NCI-H460 (cell line): ENCODE data around the gene INTS15. TPM values are rescaled to one million over a fixed set of nuclear protein-coding genes. Genes with fewer than 3 reads are reported as not detected.
A peak's percentile ranks its signal among the peaks of the same experiment; 100 is the strongest.
"Not testable (repeated sequence)": the region's sequence is repeated elsewhere in the genome, so short reads cannot be mapped to it uniquely, and the experiment has no call there.

Experiments used
- DNase-seq: peaks from one replicate; pipeline ENCODE4 v3.0.0-alpha.2; 2016; ENCODE audit warnings: low read depth; ENCODE audit errors: extremely low read depth
- total RNA-seq: library from RNA; depleted of rRNA; stranded (reverse); fragments of >200 nt; shearing (Covaris generic); gene quantifications from 2 replicates; pipeline ENCODE4 v1.2.3, GENCODE V29; 2014

INTS15 gene
- total RNA-seq, 1 experiment from 2014 or later: 25.2 TPM

DNA sequence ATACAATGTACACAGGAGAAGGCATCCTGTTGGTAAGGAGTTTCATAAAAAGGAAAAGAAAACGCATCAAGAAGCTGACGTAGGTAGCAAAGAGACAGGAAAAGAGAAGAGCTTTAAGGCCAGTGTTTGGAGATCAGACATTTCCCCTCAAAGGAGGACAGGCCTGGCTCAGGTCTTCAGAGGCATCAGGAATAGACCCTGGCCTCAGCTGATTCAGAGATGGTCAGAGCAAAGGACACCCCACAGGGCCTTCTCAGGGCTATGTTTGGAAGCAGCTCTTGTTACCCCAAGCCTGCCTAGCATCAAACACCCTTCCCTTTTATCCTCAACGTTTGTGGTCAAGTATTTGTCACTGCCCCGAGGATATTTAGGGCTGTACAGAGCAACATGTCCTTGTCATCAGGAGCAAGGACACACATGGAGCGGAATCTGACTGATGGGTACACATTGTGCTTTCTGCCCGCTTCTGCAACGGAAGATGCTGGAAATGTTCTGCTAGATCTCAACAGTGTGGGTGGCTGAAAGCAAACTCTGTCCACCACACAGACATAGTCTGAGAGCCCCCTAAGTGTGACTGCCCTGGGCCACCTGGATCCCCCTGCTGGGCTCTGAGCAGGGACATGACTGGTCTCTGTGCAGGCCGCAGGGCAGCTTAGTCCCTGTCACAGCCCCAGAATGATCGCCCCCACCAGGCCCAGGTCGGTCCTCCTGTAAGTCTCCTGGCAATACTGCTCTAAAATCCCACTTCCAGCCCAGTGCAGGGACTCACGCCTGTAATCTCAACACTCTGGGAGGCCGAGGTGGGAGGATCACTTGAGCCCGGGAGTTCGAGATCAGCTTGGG is 13.6 kb upstream of the INTS15 start:
- no peak for DNase-seq

DNA sequence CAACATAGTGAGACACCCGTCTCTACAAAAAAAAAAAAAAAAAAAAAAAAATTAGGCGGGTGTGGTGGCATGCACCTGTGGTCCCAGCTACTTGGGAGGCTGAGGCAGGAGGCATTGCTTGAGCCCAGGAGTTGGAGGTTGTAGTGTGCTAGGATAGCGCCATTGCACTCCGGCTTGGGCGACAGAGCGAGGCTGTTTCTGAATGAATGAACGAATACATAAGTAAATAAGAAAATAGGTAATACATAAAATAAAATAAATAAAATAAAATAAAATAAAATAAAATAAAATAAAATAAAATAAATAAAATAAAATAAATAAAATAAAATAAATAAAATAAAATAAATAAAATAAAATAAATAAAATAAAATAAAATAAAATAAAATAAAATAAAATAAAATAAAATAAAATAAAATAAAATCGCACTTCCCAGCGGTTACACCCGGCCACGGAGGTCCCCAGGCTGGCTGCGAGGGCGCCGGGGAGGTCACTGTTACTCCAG is 12.9 kb upstream of the INTS15 start:
- DNase-seq: not testable (repeated sequence)

DNA sequence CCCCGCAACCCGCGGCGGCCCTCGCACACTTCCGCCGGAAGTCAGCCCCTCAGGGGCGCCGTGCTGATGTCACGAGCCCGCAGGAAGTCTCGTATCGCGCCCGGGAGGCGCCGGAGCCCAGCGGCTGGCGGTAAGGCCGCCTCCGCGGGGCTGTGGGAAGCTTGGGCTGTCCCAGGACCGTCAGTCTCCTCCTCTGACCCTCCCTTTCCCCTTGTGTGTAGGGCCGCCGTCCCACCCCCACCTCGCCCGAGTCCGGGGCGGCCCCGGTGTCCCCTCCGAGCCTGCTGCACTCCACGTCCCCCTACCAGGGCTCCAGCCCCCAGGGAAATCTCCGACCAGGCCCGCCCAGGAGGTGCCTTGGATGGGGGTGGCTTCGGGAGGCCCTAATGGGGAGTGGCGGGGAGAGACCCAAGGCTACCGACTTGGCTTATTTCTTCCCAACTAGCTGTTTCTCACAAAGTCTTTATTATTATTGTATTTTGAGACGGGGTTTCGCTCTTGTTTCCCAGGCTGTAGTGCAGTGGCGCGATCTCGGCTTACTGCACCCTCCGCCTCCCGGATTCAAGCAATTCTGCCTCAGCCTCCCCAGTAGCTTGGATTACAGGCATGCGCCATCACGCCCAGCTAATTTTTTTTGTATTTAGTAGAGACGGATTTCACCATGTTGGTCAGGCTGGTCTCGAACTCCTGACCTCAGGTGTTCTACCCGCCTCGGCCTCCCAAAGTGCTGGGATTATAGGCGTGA is 12.3 kb upstream of the INTS15 start, which contains the start of gene ZDHHC4:
Gene ZDHHC4, plus strand, starts transcription at position 86 of the 745 bp plus-strand sequence. CDS start 3,108 bp downstream, outside the sequence.
- DNase-seq: peak; percentile 82

DNA sequence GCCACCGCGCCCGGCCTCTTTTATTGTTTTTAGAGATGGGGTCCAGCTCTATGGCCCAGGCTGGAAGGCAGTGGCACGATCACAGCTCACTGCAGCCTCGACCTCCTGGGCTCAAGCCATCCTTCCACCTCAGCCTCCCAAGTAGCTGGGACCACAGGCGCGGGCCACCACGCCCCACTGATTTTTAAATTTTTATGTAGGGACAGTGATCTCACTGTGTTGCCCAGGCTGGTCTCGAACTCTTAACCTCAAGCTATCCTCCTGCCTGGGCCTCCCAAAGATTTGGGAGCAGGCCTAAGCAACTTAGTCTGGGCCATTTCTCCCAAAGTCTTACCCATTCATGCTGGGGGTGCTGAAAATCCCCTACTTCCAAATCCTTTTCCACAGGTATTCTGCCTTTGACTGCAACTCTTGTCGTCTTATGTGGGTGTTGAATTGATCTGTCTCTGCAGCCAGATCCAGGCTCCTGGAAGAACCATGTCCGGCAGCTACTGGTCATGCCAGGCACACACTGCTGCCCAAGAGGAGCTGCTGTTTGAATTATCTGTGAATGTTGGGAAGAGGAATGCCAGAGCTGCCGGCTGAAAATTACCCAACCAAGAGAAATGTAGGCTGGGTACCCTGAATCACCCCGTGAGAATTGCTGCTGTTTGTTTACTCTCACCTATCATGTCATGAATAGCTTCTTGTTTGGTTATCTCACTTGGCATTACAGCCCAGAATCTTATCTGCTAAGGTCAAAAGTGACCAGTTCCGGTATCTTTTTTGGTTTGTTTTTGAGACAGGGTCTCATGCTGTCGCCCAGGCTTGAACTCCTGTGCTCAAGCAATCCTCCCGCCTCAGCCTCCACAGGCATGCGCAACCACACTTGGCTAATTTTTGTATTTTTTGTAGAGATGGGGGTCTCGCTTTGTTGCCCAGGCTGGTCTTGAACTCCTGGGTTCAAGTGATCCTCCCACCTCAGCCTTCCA is 11.4 kb upstream of the INTS15 start:
- peak; percentile 41 for DNase-seq

DNA sequence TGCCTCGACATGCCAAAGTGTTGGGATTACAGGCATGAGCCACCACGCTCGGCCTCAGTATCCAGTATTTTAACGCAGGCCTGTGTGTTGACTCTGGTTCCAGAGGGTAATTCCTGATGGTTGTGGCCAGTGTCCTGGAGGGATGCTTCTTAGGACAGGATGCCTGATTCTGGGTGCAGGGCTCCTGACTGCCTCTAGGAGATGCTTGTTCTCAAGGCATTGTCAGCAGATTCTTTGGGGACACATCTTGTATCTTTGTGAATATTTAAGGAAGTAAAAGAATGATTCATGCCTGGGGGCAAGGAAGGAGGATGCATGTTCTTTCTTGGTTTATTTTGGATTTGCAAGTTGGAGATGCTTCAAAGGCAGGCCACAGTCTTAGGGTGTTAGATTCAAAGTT is 10.4 kb upstream of the INTS15 start:
- no peak for DNase-seq

DNA sequence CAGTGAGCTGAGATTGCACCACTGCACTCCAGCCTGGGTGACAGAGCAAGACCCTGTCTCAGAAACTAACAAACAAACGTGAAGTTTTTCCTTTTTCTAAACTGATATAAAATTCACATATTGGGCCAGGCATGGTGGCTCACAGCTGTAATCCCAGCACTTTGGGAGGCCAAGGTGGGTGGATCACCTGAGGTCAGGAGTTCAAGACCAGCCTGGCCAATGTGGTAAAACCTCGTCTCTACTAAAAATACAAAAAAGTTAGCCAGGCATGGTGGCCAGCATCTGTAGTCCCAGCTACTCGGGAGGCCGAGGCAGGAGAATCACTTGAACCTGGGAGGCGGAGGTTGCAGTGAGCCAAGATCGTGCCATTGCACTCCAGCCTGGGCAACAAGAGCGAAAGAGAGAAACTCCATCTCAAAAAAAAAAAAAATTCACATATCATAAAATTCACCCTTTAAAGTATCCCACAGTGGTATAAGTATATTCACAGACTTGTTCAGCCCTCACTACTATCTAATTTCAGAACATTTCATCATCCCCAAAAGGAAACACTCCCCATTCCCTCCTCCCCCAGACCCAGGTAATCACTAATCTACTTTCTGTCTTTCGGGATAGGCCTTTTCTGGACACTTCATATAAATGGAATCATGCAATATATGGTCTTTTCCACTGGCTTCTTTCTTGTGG is 3.9 kb upstream of the INTS15 start:
- DNase-seq: not testable (repeated sequence)

DNA sequence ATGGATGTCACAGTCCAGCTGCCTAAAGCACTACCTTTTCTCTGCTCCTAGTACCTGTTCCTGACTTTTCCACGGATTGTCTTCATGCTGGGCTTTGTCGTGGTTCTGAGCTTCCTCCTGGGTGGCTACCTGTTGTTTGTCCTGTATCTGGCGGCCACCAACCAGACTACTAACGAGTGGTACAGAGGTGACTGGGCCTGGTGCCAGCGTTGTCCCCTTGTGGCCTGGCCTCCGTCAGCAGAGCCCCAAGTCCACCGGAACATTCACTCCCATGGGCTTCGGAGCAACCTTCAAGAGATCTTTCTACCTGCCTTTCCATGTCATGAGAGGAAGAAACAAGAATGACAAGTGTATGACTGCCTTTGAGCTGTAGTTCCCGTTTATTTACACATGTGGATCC is 1.3 kb upstream of the INTS15 start:
- DNase-seq: no peak

DNA sequence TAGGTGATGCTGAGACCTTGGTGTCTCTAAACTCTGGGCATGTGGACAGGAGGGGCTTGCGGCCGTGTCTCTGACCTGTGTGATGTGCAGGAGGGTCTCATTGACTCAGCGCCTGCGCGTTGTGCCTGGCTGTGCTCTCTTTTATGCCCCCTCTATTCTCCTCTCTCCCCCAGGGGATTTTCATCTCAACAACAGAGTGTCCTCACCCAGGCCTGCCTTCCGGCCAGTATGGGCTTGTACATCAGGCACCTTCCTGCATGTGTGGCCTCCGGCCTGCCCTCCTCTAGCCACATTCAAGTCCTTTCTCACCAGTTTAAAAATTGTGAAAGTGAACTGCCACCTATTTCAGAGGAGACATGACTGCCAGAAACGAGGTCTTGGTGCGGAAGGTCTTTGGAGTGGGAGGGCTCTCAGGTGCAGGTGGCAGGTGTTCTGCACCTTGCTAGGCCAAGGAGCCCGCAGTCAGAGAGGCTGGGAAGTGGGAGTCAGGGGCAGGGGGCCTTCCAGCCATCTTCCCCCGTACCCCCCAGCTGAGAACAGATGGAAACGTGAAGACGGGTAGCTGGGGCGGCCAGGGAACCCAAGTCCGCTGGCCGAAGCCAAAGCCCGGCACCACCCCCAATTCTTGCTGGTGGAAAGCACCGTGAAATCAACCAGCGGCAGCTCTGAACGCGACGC is 531 bp upstream of the INTS15 start:
- no peak for DNase-seq

DNA sequence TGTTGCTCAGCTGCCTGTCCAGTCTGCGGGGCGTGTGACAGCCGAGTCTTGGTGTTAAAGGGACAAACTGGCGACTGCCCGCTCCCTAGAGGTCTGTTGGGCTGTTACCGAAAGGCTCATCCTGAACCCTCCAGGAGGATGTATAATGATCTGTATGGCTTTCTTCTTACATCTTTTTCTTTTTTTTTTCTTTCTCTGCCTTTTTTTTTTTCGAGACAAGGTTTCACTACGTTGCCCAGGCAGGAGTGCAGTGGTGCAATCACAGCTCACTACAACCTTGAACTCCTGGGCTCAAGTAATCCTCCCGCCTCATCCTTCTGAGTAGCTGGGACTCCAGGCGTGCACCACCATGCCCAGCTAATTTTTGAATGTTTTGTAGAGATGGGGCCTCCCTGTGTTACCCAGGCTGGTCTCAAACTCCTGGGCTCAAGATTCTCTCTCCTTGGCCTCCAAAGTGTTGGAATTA is 857 bp downstream of the INTS15 start:
- DNase-seq: no peak

DNA sequence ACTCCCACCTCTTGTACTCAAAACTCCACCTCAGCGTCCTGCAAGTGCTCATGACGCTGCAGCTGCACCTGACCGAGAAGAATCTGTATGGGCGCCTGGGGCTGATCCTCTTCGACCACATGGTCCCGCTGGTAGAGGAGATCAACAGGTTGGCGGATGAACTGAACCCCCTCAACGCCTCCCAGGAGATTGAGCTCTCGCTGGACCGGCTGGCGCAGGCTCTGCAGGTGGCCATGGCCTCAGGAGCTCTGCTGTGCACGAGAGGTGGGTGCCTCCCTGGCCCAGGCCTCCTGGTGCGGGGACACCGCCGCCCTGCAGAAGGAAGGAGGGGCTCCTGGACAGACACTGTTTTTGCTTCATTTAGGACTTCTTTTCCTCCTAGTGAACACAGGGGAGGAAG is 10.3 kb downstream of the INTS15 start:
- no peak for DNase-seq

DNA sequence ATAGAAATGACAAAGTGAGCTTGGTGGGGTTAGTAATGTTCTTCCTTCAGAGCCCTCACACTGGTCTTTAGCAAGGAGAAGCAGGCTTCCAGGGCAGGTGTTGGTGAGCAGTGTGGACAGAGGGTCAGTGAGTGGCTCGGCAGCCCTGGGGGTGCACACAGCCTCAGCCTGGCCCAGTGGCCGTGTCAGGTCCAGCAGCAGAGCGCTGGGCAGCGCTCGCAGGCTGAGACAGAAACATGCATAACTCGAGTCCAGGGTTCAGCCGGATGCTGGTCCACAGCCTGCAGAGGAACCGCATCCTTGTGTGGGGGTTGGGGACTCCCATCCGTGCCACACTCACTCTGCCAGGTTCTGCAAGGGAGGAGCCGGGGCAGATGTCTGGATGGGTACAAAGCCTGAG is 14.6 kb downstream of the INTS15 start:
- DNase-seq: no peak

DNA sequence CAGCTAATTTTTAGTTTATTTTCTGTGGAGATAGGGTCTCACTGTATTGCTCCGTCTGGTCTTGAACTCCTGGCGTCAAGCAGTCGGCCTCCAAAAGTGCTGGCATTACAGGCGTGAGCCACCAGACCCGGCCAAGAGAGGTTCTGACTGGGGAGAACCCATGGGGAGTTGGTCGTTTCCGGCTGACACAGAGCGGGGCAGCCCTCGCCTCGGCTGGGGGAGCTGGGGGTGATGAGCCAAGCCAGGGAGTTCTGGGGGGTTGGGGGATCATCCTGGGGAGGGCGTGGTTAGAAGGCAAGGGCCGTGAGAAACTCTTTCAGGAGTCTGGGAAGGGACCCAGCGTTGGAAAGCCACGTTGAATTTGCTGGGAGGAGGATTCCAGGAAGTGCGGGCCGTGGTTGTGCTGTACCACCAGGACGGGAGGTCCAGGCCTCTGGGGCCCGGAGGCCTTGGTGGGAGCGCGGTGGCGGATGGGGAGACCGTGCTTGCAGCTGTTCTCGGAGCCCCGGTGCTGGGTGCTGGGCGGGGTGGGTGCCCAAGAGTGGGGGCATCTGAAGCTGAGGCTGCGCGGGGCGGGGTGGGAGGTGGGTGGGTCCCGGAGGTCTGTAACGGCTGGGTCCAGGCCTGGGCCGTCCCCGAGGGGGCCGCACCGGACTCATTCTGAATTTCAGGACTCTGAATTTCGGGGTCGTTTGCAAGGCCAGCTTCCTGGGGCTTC is 17.2 kb downstream of the INTS15 start:
- DNase-seq: no peak

DNA sequence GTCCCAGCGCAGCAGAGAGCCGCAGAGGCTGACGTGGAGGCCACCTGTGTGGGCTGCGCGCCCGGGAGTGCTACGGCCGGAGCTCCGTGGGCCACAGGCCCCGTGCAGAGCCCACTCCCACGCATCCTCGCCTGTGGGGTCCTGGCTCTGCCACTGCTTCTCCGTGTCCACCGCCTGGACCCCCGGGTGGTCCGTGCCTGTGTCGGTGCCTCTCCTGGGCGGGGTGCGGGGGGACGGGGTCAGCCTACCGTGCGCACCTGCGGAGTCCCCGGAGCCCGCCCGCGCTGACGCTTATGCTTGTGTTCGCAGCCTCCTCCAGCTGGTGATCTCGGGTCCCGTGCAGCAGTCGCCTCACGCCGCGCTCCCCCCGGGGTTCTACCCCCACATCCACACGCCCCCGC is 17.8 kb downstream of the INTS15 start:
- DNase-seq: no peak

DNA sequence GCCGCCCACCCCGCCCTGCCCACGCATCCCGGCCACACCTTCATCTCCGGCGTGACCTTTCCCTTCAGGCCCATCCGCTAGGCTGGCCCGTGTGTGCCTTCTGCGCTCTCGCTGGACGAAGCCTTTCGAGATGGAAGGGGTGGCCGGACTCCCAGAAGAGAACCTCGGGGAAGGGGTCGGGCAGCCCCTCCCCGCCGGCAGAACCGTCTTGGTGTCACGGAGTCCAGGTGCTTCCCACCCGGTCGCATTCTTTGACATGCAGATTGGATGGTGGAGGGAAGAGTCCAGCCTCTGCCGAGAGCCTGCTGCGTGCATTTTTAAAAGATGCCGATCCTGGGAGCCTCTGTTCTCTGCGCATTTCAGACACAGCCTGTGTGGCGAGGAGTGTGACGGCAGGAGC is 18.3 kb downstream of the INTS15 start:
- DNase-seq: no peak

DNA sequence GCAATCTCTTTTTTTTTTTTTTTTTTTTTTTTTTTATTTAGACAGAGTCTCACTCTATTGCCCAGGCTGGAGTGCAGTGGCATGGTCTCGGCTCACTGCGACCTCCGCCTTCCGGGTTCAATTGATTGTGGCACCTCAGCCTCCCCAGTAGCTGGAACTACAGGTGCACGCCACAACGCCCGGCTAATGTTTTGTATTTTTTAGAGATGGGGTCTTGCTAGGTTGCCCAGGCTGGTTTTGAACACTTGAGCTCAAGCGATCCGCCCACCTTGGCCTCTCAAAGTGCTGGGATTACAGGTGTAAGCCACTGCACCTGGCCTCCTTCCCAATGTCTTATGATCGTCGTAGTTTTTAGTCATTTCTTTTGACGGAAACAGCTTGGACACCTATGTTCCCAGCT is 19.0 kb downstream of the INTS15 start:
- no peak for DNase-seq

DNA sequence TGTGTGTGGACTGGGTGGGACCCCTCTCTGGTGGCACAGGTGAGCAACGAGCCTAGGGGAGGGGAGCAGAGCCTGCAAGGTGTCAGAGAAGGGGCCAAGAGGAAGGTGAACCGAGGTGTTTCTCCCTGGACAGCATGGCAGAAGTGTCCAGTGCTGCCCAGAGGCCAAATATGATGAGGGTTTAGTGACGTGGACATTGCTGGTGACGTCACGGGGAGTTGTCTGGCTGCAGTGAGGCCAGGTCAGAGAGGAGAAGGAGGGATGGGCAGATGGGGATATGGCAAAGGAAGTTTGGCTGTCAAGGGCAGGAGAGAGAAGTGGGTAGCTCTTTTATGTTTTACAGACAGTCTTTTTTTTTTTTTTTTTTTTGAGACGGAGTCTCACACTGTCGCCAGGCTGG is 23.0 kb downstream of the INTS15 start:
- no peak for DNase-seq

DNA sequence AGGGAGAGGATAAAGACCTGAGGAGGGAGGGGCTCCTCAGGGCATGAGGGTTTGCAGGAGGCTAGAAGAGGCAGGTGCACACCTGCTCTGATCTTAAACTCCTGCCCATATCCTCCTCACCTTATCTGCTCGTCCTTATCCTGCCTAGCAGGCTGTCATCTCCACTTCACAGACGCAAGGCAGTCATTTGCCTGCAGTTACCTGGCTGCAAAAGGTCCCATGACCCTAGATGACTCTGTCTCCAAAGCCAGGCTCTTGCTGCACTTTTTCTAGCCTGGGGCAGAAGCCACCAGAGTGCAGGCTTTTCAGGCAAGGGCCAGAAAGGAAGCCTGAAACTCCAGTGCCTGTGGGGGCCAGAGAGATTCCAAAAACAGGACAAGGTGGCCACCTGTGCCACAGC is 23.9 kb downstream of the INTS15 start:
- no peak for DNase-seq

DNA sequence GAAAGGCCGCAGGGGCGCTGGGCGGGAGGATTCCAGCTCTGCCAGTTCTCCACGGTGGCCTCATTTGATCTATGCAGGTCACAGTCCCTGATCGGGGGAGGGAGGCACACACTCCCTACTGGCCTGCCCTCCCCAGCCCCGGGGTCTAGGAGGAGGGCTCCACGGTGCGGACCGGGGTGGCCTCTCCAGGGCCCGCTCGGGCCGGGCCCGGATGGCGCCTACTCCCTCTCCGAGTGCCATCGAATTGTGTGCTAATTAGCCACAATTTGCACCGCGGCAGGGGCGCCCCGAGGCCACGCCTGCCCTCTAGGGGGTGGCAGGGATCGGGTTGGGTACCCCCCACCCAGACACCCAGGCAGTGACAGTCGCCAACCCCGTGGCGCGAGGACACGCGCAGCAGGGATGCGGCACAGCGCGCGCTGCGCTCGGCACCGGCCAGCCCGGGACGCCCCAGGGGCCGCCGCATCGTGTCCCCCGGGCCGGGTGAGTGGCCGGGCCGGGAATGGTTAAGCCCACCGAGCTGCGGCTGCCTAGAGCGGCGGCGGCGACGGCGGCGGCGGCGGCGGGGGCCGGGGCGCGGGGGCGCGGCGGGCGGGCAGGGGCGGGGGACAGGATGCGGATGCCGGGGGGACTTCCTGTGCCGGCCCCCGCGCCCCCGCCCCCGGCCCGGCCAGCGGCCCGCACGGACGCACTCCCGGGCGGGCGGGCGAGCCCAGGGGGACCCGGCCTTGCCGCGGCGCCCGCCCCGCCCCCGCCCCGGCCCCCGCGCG is 25.3 kb downstream of the INTS15 start, which contains the start of gene ZNF853:
Gene ZNF853, plus strand, starts transcription at position 658 of the 770 bp plus-strand sequence. CDS start 565 bp downstream, outside the sequence.
- DNase-seq: no peak
